ENCODE data around the gene VPS37C.

DNA sequence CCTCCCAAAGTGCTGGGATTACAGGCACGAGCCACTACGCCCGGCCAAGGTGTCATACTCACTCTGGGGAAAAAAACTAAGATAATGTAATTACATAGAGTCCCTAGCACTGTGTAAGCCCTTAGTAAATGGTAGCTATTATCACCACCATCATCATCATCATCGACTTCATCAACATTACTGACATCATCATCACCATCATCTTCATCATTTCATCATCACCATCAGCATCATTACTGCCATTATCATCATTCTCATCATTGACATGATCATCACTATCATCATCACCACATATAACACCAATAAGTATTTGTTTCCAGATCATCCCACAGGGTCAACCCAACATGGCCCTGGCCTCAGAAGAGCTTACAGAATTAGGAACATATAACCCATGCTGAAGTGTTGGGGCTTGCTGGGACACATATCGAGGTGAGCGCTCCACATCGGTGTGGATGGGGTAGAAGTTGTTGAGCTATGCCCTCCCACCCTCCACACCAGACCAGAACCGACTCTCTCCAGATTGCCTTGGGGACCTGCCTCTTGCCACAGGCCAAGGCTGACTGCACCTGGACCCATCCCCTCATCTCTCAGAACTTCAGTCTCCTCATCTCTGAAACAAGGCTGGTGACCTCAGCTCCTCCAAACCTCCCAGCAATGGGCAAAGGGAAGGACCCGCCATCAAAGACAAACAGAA, 73.7 kb downstream of the VPS37C start:
- TF ChIP-seq NCOA2 (CRISPR knock-in tag; IDR thresholded peaks at IDR 0.05) (no peak), MIER3 (CRISPR knock-in tag; IDR thresholded peaks at IDR 0.05; ENCODE audit: borderline replicate concordance) (no peak), ZNF256 (CRISPR knock-in tag; conservative IDR thresholded peaks at IDR 0.05) (no peak), ZNF333 (CRISPR knock-in tag; IDR thresholded peaks at IDR 0.05; ENCODE audit: borderline replicate concordance) (no peak), POLR2A (IDR thresholded peaks at IDR 0.05; ENCODE audit: insufficient read depth in 1 of 2, low read depth in 2 of 2, low read length in 2 of 2) (no peak), SP1 (IDR thresholded peaks at IDR 0.05) (no peak), SP1 (CRISPR knock-in tag; IDR thresholded peaks at IDR 0.05) (no peak)
- TF ChIP-seq, protein P1, sequence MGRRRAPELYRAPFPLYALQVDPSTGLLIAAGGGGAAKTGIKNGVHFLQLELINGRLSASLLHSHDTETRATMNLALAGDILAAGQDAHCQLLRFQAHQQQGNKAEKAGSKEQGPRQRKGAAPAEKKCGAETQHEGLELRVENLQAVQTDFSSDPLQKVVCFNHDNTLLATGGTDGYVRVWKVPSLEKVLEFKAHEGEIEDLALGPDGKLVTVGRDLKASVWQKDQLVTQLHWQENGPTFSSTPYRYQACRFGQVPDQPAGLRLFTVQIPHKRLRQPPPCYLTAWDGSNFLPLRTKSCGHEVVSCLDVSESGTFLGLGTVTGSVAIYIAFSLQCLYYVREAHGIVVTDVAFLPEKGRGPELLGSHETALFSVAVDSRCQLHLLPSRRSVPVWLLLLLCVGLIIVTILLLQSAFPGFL (CRISPR knock-in tag; IDR thresholded peaks at IDR 0.05), result no peak
- TF ChIP-seq, protein P2, sequence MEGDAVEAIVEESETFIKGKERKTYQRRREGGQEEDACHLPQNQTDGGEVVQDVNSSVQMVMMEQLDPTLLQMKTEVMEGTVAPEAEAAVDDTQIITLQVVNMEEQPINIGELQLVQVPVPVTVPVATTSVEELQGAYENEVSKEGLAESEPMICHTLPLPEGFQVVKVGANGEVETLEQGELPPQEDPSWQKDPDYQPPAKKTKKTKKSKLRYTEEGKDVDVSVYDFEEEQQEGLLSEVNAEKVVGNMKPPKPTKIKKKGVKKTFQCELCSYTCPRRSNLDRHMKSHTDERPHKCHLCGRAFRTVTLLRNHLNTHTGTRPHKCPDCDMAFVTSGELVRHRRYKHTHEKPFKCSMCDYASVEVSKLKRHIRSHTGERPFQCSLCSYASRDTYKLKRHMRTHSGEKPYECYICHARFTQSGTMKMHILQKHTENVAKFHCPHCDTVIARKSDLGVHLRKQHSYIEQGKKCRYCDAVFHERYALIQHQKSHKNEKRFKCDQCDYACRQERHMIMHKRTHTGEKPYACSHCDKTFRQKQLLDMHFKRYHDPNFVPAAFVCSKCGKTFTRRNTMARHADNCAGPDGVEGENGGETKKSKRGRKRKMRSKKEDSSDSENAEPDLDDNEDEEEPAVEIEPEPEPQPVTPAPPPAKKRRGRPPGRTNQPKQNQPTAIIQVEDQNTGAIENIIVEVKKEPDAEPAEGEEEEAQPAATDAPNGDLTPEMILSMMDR (CRISPR knock-in tag; IDR thresholded peaks at IDR 0.05), result no peak
- TF ChIP-seq, protein P3, sequence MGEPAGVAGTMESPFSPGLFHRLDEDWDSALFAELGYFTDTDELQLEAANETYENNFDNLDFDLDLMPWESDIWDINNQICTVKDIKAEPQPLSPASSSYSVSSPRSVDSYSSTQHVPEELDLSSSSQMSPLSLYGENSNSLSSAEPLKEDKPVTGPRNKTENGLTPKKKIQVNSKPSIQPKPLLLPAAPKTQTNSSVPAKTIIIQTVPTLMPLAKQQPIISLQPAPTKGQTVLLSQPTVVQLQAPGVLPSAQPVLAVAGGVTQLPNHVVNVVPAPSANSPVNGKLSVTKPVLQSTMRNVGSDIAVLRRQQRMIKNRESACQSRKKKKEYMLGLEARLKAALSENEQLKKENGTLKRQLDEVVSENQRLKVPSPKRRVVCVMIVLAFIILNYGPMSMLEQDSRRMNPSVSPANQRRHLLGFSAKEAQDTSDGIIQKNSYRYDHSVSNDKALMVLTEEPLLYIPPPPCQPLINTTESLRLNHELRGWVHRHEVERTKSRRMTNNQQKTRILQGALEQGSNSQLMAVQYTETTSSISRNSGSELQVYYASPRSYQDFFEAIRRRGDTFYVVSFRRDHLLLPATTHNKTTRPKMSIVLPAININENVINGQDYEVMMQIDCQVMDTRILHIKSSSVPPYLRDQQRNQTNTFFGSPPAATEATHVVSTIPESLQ (CRISPR knock-in tag; conservative IDR thresholded peaks at IDR 0.05), result no peak

All from HepG2 (cell line).